Esophagus squamous epithelium (tissue), 4 donors: ENCODE measurements around the gene ZNF385A.

Experiments used
- CTCF ChIP-seq, 6 experiments: fragments of 450-650 bp in 4 of 6; fragments of 200-600 bp in 2 of 6; sonication (generic) in 2 of 6; IDR thresholded peaks; one replicate each; pipeline ENCODE4 v1.5.1; 2016 to 2019; ENCODE audit warnings: antibody characterized with exemption in 6 of 6, mild to moderate bottlenecking in 4 of 6, moderate library complexity in 4 of 6
- POLR2A ChIP-seq, 4 donors: fragments of 450-650 bp; IDR thresholded peaks; one replicate each; pipeline ENCODE4 v1.6.1; 2017; ENCODE audit warnings: antibody characterized with exemption in 4 of 4, mild to moderate bottlenecking in 4 of 4, moderate library complexity in 3 of 4

- TF ChIP-seq POLR2A (IDR thresholded peaks at IDR 0.05) (no peak), CTCF (IDR thresholded peaks at IDR 0.05) (no peak)
These were observed 47.2 kb downstream of the ZNF385A start for GRCh38 chr12:54337280-54337842.
